H9 (cell line): ENCODE results near the gene C6orf15. TPM values are rescaled to one million over a fixed set of nuclear protein-coding genes. Genes with fewer than 3 reads are reported as not detected.
"Not testable (repeated sequence)": the region's sequence is repeated elsewhere in the genome, so short reads cannot be mapped to it uniquely, and the experiment has no call there.

Source experiments
- DNase-seq: peaks from one replicate; pipeline ENCODE4 v3.0.0-alpha.2; 2017
- H2AFZ ChIP-seq: one replicate; pipeline ENCODE4 v1.6.1; 2013; ENCODE audit warnings: mild to moderate bottlenecking, low read length, control low read depth, moderate library complexity
- H2AK5ac ChIP-seq: 2 replicates; pipeline ENCODE4 v1.6.1; 2013; ENCODE audit warnings: low read length, control low read depth, mixed read lengths; ENCODE audit not compliant: insufficient read length
- H2BK120ac ChIP-seq: one replicate; pipeline ENCODE4 v1.6.1; 2013; ENCODE audit warnings: low read depth, mild to moderate bottlenecking, low read length, control low read depth, inconsistent platforms; ENCODE audit not compliant: poor library complexity, severe bottlenecking
- H2BK12ac ChIP-seq: 2 replicates; pipeline ENCODE4 v1.6.1; 2013; ENCODE audit warnings: low read length, control low read depth, mixed read lengths, low read depth; ENCODE audit not compliant: insufficient read length
- H2BK15ac ChIP-seq: 2 replicates; pipeline ENCODE4 v1.6.1; 2013; ENCODE audit warnings: low read depth, low read length, control low read depth
- H2BK20ac ChIP-seq: one replicate; pipeline ENCODE4 v1.6.1; 2013; ENCODE audit warnings: low read depth, mild to moderate bottlenecking, low read length, control low read depth, inconsistent platforms; ENCODE audit not compliant: poor library complexity, severe bottlenecking
- H2BK5ac ChIP-seq: 2 replicates; pipeline ENCODE4 v1.6.1; 2013; ENCODE audit warnings: low read length, control low read depth, mixed read lengths; ENCODE audit not compliant: insufficient read length
- H3K14ac ChIP-seq: 2 replicates; pipeline ENCODE4 v1.6.1; 2013; ENCODE audit warnings: low read length, control low read depth; ENCODE audit not compliant: insufficient read depth
- H3K18ac ChIP-seq: 2 replicates; pipeline ENCODE4 v1.6.1; 2013; ENCODE audit warnings: low read depth, mild to moderate bottlenecking, mixed read lengths, low read length, control low read depth; ENCODE audit not compliant: insufficient read length
- H3K23ac ChIP-seq: 2 replicates; pipeline ENCODE4 v1.6.1; 2013; ENCODE audit warnings: low read length, control low read depth, mixed read lengths, low read depth; ENCODE audit not compliant: insufficient read length
- H3K23me2 ChIP-seq: 2 replicates; pipeline ENCODE4 v1.6.1; 2013; ENCODE audit warnings: low read depth, mild to moderate bottlenecking, mixed read lengths, low read length, control low read depth; ENCODE audit not compliant: insufficient read length, poor library complexity, severe bottlenecking
- H3K27ac ChIP-seq: 2 replicates; pipeline ENCODE4 v1.5.1; 2013; ENCODE audit warnings: low read length, control low read depth, mixed read lengths, low read depth; ENCODE audit not compliant: insufficient read length
- H3K27me3 ChIP-seq: 2 replicates; pipeline ENCODE4 v1.6.1; 2013; ENCODE audit warnings: low read length, control low read depth, inconsistent platforms; ENCODE audit not compliant: insufficient read depth
- H3K4ac ChIP-seq: 2 replicates; pipeline ENCODE4 v1.6.1; 2013; ENCODE audit warnings: low read depth, mild to moderate bottlenecking, control low read depth, inconsistent platforms, low read length, moderate library complexity
- H3K4me1 ChIP-seq: 2 replicates; pipeline ENCODE4 v1.6.1; 2013; ENCODE audit warnings: low read length, control low read depth, inconsistent platforms; ENCODE audit not compliant: insufficient read depth
- H3K4me2 ChIP-seq: 2 replicates; pipeline ENCODE4 v1.6.1; 2013; ENCODE audit warnings: low read length, control low read depth, mixed read lengths; ENCODE audit not compliant: insufficient read length, insufficient read depth
- H3K56ac ChIP-seq: 2 replicates; pipeline ENCODE4 v1.6.1; 2013; ENCODE audit warnings: low read depth, mild to moderate bottlenecking, mixed read lengths, low read length, control low read depth; ENCODE audit not compliant: insufficient read length
- H3K79me1 ChIP-seq: 2 replicates; pipeline ENCODE4 v1.6.1; 2013; ENCODE audit warnings: low read depth, mild to moderate bottlenecking, moderate library complexity, low read length, control low read depth, inconsistent platforms; ENCODE audit not compliant: insufficient read depth, poor library complexity, severe bottlenecking
- H3K79me2 ChIP-seq: 2 replicates; pipeline ENCODE4 v1.6.1; 2013; ENCODE audit warnings: low read length, control low read depth, inconsistent platforms; ENCODE audit not compliant: insufficient read depth
- H3K9ac ChIP-seq: 2 replicates; pipeline ENCODE4 v1.6.1; 2013; ENCODE audit warnings: low read length, control low read depth, mixed read lengths; ENCODE audit not compliant: insufficient read length; ENCODE audit errors: extremely low read depth
- H3K9me3 ChIP-seq: one replicate; pipeline ENCODE4 v1.6.1; 2013; ENCODE audit warnings: low read depth, low read length, inconsistent platforms; ENCODE audit not compliant: control insufficient read depth
- H3T11ph ChIP-seq: one replicate; pipeline ENCODE4 v1.6.1; 2013; ENCODE audit warnings: mild to moderate bottlenecking, low read length, control low read depth, inconsistent platforms
- H4K20me1 ChIP-seq: one replicate; pipeline ENCODE4 v1.6.1; 2013; ENCODE audit not compliant: control insufficient read depth, insufficient read length, insufficient read depth
- H4K5ac ChIP-seq: 2 replicates; pipeline ENCODE4 v1.6.1; 2013; ENCODE audit warnings: low read depth, mild to moderate bottlenecking, mixed read lengths, low read length, control low read depth; ENCODE audit not compliant: insufficient read length
- H4K8ac ChIP-seq: replicated peaks from 2 replicates; pipeline ENCODE4 v1.6.1; 2013; ENCODE audit warnings: low read length, control low read depth, mixed read lengths, low read depth; ENCODE audit not compliant: insufficient read length
- H4K91ac ChIP-seq: 2 replicates; pipeline ENCODE4 v1.6.1; 2013; ENCODE audit warnings: low read depth, mild to moderate bottlenecking, moderate library complexity, mixed read lengths, low read length, control low read depth; ENCODE audit not compliant: insufficient read length
- H3K27ac Mint-ChIP-seq, 3 experiments: 2 replicates in 2 of 3; 3 replicates in 1 of 3; pipeline ENCODE4 v1.8.0; 2020 to 2021; ENCODE audit warnings: mixed read lengths in 3 of 3, mild to moderate bottlenecking in 1 of 3, moderate library complexity in 1 of 3
- H3K27me3 Mint-ChIP-seq: 2 replicates; pipeline ENCODE4 v1.8.0; 2021; ENCODE audit warnings: low read depth, mild to moderate bottlenecking, moderate library complexity, mixed read lengths
- H3K36me3 Mint-ChIP-seq, 3 experiments: 2 replicates in 2 of 3; 3 replicates in 1 of 3; pipeline ENCODE4 v1.8.0; 2020 to 2021; ENCODE audit warnings: low read depth in 3 of 3, mixed read lengths in 3 of 3; ENCODE audit not compliant: insufficient read depth in 1 of 3
- H3K4me1 Mint-ChIP-seq, 2 experiments: 2 replicates each; pipeline ENCODE4 v1.8.0; 2020; ENCODE audit warnings: mixed read lengths in 2 of 2
- H3K4me3 Mint-ChIP-seq, 2 experiments: 2 replicates in 1 of 2; 3 replicates in 1 of 2; pipeline ENCODE4 v1.8.0; 2020 to 2021; ENCODE audit warnings: mild to moderate bottlenecking in 2 of 2, mixed read lengths in 2 of 2, moderate library complexity in 1 of 2
- H3K9me3 Mint-ChIP-seq, 2 experiments: 2 replicates in 1 of 2; 3 replicates in 1 of 2; pipeline ENCODE4 v1.8.0; 2020; ENCODE audit warnings: mild to moderate bottlenecking in 2 of 2, mixed read lengths in 2 of 2, moderate library complexity in 1 of 2
- WGBS: extraction: QIAGEN DNeasy Blood & Tissue Kit; methylation state at CpG from one replicate; pipeline ENCODE4 v1.1.7; 2013; ENCODE audit warnings: missing lambda C conversion rate, low lambda C conversion rate, mixed read lengths; ENCODE audit not compliant: insufficient read length; ENCODE audit errors: extremely low coverage; 5-methylcytosine and 5-hydroxymethylcytosine counted together
- total RNA-seq: library from RNA; stranded (reverse); gene quantifications from 2 replicates; pipeline ENCODE4 v1.2.1, GENCODE V29; 2021

The C6orf15 gene
- total RNA-seq, 1 experiment from 2014 or later = not detected

- not testable (repeated sequence) for H3K27ac Mint-ChIP-seq, H3K79me2 ChIP-seq, H4K20me1 ChIP-seq, H3K23me2 ChIP-seq, H2BK20ac ChIP-seq, H3K79me1 ChIP-seq, H3K9me3 Mint-ChIP-seq, H2BK12ac ChIP-seq, H2BK120ac ChIP-seq, H2AFZ ChIP-seq, H3K4me3 Mint-ChIP-seq, H2AK5ac ChIP-seq, H3K4ac ChIP-seq, H2BK5ac ChIP-seq, H3K9me3 ChIP-seq, H3K4me2 ChIP-seq, H4K8ac ChIP-seq, H3K56ac ChIP-seq, H3K14ac ChIP-seq, H3K27me3 Mint-ChIP-seq, H3K23ac ChIP-seq, H4K91ac ChIP-seq, H3K4me1 ChIP-seq, H3K27me3 ChIP-seq, H2BK15ac ChIP-seq, DNase-seq, H4K5ac ChIP-seq, H3K27ac ChIP-seq, H3K18ac ChIP-seq, H3T11ph ChIP-seq, H3K9ac ChIP-seq, H3K36me3 Mint-ChIP-seq
- peaks cover 28 to 30% of the 10 kb centered on the region in 2 experiments for H3K4me1 Mint-ChIP-seq
- no CpG with 5 or more reads among the region's 32 CpGs for WGBS
Observed at GRCh38 chr6:31067028-31067427, 45.3 kb downstream of the C6orf15 start.
